Caco-2 (cell line): ENCODE data around the gene IGFBP2. TPM values are rescaled to one million over a fixed set of nuclear protein-coding genes. Genes with fewer than 3 reads are reported as not detected.
A peak's percentile ranks its signal among the peaks of the same experiment; 100 is the strongest.

Experiments
- BruUV-seq: library from RNA; stranded (reverse); fragments of 400-500 nt; replicated peaks from 2 replicates; lab custom pipeline; 2021; lab: Mats Ljungman, UMichigan
- CTCF ChIA-PET: fragments of 300-600 bp; sonication (Branson Sonifier 250); formaldehyde crosslinking; loops from one replicate; lab custom pipeline; 2022; ENCODE audit warnings: antibody characterized with exemption; lab: Charles Lee
- POLR2A ChIA-PET: fragments of 300-600 bp; sonication (Branson Sonifier 250); formaldehyde crosslinking; loops from one replicate; lab custom pipeline; 2022; ENCODE audit warnings: antibody characterized with exemption; lab: Charles Lee
- DNase-seq, 2 experiments: peaks; one replicate each; pipeline versions ENCODE4 v3.0.0 to v3.0.0-alpha.2; 2020 to 2022
- H3K27me3 ChIP-seq: replicated peaks from 2 replicates; pipeline ENCODE4 v1.6.0; 2011; ENCODE audit warnings: low read length; ENCODE audit not compliant: control insufficient read depth, insufficient read depth
- H3K36me3 ChIP-seq: 2 replicates; pipeline ENCODE4 v1.5.1; 2011; ENCODE audit warnings: low read length; ENCODE audit not compliant: control insufficient read depth, insufficient read depth
- H3K4me1 ChIP-seq: fragments of 250-450 bp; sonication (Bioruptor Pico); 2 replicates; pipeline ENCODE4 v1.5.1; 2020; ENCODE audit warnings: mild to moderate bottlenecking
- H3K4me3 ChIP-seq: 2 replicates; pipeline ENCODE4 v1.5.1; 2011; ENCODE audit warnings: low read depth, mild to moderate bottlenecking, control low read depth, low read length
- H3K9me3 ChIP-seq: fragments of 250-450 bp; sonication (Bioruptor Pico); 2 replicates; pipeline ENCODE4 v1.5.1; 2020; ENCODE audit warnings: mild to moderate bottlenecking, moderate library complexity
- H3K27ac Mint-ChIP-seq: one replicate; pipeline ENCODE4 v1.8.0; 2022; ENCODE audit warnings: mixed read lengths; ENCODE audit not compliant: unreplicated experiment
- H3K27me3 Mint-ChIP-seq: one replicate; pipeline ENCODE4 v1.8.0; 2022; ENCODE audit warnings: mixed read lengths; ENCODE audit not compliant: insufficient read depth, unreplicated experiment
- H3K36me3 Mint-ChIP-seq: one replicate; pipeline ENCODE4 v1.8.0; 2022; ENCODE audit warnings: mild to moderate bottlenecking, mixed read lengths; ENCODE audit not compliant: insufficient read depth, unreplicated experiment
- H3K4me1 Mint-ChIP-seq: one replicate; pipeline ENCODE4 v1.8.0; 2022; ENCODE audit warnings: low read depth, mixed read lengths; ENCODE audit not compliant: unreplicated experiment
- H3K4me3 Mint-ChIP-seq: one replicate; pipeline ENCODE4 v1.8.0; 2022; ENCODE audit warnings: mild to moderate bottlenecking, moderate library complexity, mixed read lengths; ENCODE audit not compliant: unreplicated experiment
- H3K9me3 Mint-ChIP-seq: one replicate; pipeline ENCODE4 v1.8.0; 2022; ENCODE audit warnings: mixed read lengths; ENCODE audit not compliant: unreplicated experiment
- intact Hi-C: fragments of 100-400 bp; cut with micrococcal nuclease; formaldehyde crosslinking; loops from one replicate; pipeline ENCODE4 v1.10.0; 2022; ENCODE audit not compliant: unreplicated experiment
- total RNA-seq: library from RNA; stranded (reverse); gene quantifications from 2 replicates; pipeline ENCODE4 v1.2.3, GENCODE V29; 2022
- TF ChIP-seq, protein P1 (sequence below), 2 experiments: fragments of 200-600 bp in 1 of 2; IDR thresholded peaks; 1 replicate in 1 of 2; 2 replicates in 1 of 2; pipeline versions ENCODE4 v1.5.1 to v1.8.0; 2011 to 2022; ENCODE audit warnings: antibody characterized with exemption in 1 of 2, control low read depth in 1 of 2, inconsistent platforms in 1 of 2, low read depth in 1 of 2, low read length in 1 of 2, mild to moderate bottlenecking in 1 of 2, moderate library complexity in 1 of 2; ENCODE audit not compliant: insufficient read depth in 1 of 2, severe bottlenecking in 1 of 2, unreplicated experiment in 1 of 2

IGFBP2 gene
- total RNA-seq, 1 experiment from 2014 or later = 6.6 TPM

- H3K36me3 Mint-ChIP-seq = no peaks in the 10 kb centered on the region
- BruUV-seq = no TSS peak
- intact Hi-C loops = loop anchor here (10.0 kb wide), 1 partner anchor 246 kb away; the partner anchor contains the start of gene SMARCAL1
- H3K9me3 Mint-ChIP-seq = no peaks in the 10 kb centered on the region
- H3K36me3 ChIP-seq = no peaks in the 10 kb centered on the region
- H3K4me1 Mint-ChIP-seq = no peaks in the 10 kb centered on the region
- CTCF ChIA-PET = interaction anchor here (0.8 to 1.2 kb wide), 2 partner anchors 9 to 141 kb away, joined by 3 to 4 read pairs; no protein-coding TSS in a partner anchor
- no peaks in the 10 kb centered on the region for H3K27me3 ChIP-seq
- peaks cover 4% of the 10 kb centered on the region for H3K27me3 Mint-ChIP-seq
- no peaks in the 10 kb centered on the region for H3K4me1 ChIP-seq
- TF ChIP-seq, protein P1, sequence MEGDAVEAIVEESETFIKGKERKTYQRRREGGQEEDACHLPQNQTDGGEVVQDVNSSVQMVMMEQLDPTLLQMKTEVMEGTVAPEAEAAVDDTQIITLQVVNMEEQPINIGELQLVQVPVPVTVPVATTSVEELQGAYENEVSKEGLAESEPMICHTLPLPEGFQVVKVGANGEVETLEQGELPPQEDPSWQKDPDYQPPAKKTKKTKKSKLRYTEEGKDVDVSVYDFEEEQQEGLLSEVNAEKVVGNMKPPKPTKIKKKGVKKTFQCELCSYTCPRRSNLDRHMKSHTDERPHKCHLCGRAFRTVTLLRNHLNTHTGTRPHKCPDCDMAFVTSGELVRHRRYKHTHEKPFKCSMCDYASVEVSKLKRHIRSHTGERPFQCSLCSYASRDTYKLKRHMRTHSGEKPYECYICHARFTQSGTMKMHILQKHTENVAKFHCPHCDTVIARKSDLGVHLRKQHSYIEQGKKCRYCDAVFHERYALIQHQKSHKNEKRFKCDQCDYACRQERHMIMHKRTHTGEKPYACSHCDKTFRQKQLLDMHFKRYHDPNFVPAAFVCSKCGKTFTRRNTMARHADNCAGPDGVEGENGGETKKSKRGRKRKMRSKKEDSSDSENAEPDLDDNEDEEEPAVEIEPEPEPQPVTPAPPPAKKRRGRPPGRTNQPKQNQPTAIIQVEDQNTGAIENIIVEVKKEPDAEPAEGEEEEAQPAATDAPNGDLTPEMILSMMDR (IDR thresholded peaks at IDR 0.05; ENCODE audit: insufficient read depth in 1 of 2, low read depth in 1 of 2, low read length in 1 of 2, severe bottlenecking in 1 of 2, unreplicated experiment in 1 of 2) = no peak
- H3K9me3 ChIP-seq = no peaks in the 10 kb centered on the region
- POLR2A ChIA-PET = interaction anchor here (0.9 kb wide), 1 partner anchor 162 kb away, joined by 3 read pairs; the partner anchor contains the start of gene RPL37A
- H3K4me3 ChIP-seq = no peak overlapping the region
- H3K27ac Mint-ChIP-seq = no peak overlapping the region
- H3K4me3 Mint-ChIP-seq = no peak overlapping the region
- no peak for DNase-seq
These were observed 27.3 kb downstream of the IGFBP2 start for GRCh38 chr2:216660496-216660895.

GRCh38 chr2:216661051-216661450 lies 27.8 kb downstream of the IGFBP2 start:
- Mint-ChIP-seq H3K9me3 (no peaks in the 10 kb centered on the region), H3K36me3 (no peaks in the 10 kb centered on the region), H3K4me1 (no peaks in the 10 kb centered on the region), H3K4me3 (no peak overlapping the region), H3K27me3 (peaks cover 4% of the 10 kb centered on the region), H3K27ac (no peak overlapping the region)
- no TSS peak for BruUV-seq
- intact Hi-C loops = loop anchor here (10.0 kb wide), 1 partner anchor 246 kb away; the partner anchor contains the start of gene SMARCAL1
- no peaks in the 10 kb centered on the region for H3K9me3 ChIP-seq
- ChIA-PET CTCF (interaction anchor here (1.0 kb wide), 2 partner anchors 142 to 143 kb away, joined by 3 to 4 read pairs; no protein-coding TSS in a partner anchor), POLR2A (no interaction called here)
- no peaks in the 10 kb centered on the region for H3K27me3 ChIP-seq
- no peaks in the 10 kb centered on the region for H3K4me1 ChIP-seq
- no peaks in the 10 kb centered on the region for H3K36me3 ChIP-seq
- TF ChIP-seq, protein P1 (IDR thresholded peaks at IDR 0.05; ENCODE audit: insufficient read depth in 1 of 2, low read depth in 1 of 2, low read length in 1 of 2, severe bottlenecking in 1 of 2, unreplicated experiment in 1 of 2) = no peak
- H3K4me3 ChIP-seq = no peak overlapping the region
- DNase-seq = no peak

DNA sequence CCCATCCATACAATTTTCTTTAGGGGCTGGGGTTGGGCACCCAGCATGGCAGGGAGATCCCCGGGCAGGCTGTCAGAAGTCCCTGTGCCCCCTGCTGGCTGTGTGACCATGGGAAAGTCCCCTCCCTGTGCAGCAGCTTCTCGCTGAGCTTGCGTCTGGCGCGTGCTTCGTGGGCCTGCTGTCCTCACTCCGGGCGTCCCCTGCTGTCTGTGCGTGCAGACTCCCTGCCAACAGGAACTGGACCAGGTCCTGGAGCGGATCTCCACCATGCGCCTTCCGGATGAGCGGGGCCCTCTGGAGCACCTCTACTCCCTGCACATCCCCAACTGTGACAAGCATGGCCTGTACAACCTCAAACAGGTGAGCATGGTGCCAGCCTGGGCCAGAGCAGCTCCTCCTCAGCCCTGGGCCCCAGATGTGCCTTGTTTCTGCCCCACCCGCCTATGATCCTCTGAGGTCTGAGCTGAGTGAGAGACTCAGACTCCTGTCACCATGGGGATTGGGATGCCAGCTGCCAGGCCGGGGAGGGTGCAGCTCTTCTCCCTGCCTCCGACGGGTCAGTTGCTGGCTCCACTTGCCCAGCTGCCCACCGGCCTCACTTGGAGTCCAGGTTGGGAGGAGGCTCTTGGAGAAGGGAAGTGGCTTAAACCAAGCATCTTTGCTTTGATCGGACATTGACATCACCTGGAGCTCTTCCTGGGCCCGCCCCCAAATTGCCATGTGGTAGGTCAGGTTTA lies 28.6 kb downstream of the IGFBP2 start:
- H3K9me3 ChIP-seq = no peaks in the 10 kb centered on the region
- H3K4me1 Mint-ChIP-seq = no peaks in the 10 kb centered on the region
- TF ChIP-seq, protein P1 (IDR thresholded peaks at IDR 0.05; ENCODE audit: insufficient read depth in 1 of 2, low read depth in 1 of 2, low read length in 1 of 2, severe bottlenecking in 1 of 2, unreplicated experiment in 1 of 2) = peak in 1 of 2 experiments; percentile 3
- CTCF ChIA-PET = interaction anchor here (1.0 to 1.8 kb wide), 4 partner anchors 142 to 149 kb away, joined by 3 to 5 read pairs (median 4); no protein-coding TSS in a partner anchor
- no peaks in the 10 kb centered on the region for H3K9me3 Mint-ChIP-seq
- no peaks in the 10 kb centered on the region for H3K4me1 ChIP-seq
- peak in 1 of 2 experiments; percentile 16 for DNase-seq
- H3K36me3 ChIP-seq = no peaks in the 10 kb centered on the region
- BruUV-seq = no TSS peak
- intact Hi-C loops = loop anchor here (10.0 kb wide), 1 partner anchor 247 kb away; the partner anchor contains the start of gene SMARCAL1
- H3K27me3 Mint-ChIP-seq = peaks cover 6% of the 10 kb centered on the region
- no peaks in the 10 kb centered on the region for H3K27me3 ChIP-seq
- no peak overlapping the region for H3K4me3 Mint-ChIP-seq
- no peak overlapping the region for H3K4me3 ChIP-seq
- no peak overlapping the region for H3K27ac Mint-ChIP-seq
- H3K36me3 Mint-ChIP-seq = peaks cover 5% of the 10 kb centered on the region
- POLR2A ChIA-PET = no interaction called here
